ENCODE data around the gene GAREM1.
A peak's percentile ranks its signal among the peaks of the same experiment; 100 is the strongest.
"Not testable (repeated sequence)": the region's sequence is repeated elsewhere in the genome, so short reads cannot be mapped to it uniquely, and the experiment has no call there.

GAREM1 gene

GRCh38 chr18:32470714-32471633 lies at the start of gene GAREM1:
Gene GAREM1 (minus strand): TSS chr18:32470882. CDS start chr18:32470428, 454 bp downstream.
- peak; percentile 96 for DNase-seq (ENCODE audit: low spot score)

GRCh38 chr18:32511147-32511546 lies 40.5 kb upstream of the GAREM1 start:
- DNase-seq (ENCODE audit: low spot score): no peak

- DNase-seq (ENCODE audit: low spot score): no peak
These were observed 38.4 kb upstream of the GAREM1 start for GRCh38 chr18:32509111-32509510.

GRCh38 chr18:32507093-32507492 lies 36.4 kb upstream of the GAREM1 start:
- DNase-seq (ENCODE audit: low spot score): no peak

- no peak for DNase-seq (ENCODE audit: low spot score)
These were observed 31.3 kb upstream of the GAREM1 start for GRCh38 chr18:32502014-32502413.

GRCh38 chr18:32501242-32501641 lies 30.6 kb upstream of the GAREM1 start:
- DNase-seq (ENCODE audit: low spot score): not testable (repeated sequence)

- no peak for DNase-seq (ENCODE audit: low spot score)
These were observed 12.3 kb upstream of the GAREM1 start for GRCh38 chr18:32483002-32483401.

GRCh38 chr18:32482117-32482516 lies 11.4 kb upstream of the GAREM1 start:
- DNase-seq (ENCODE audit: low spot score): no peak

- no peak for DNase-seq (ENCODE audit: low spot score)
These were observed 9.9 kb upstream of the GAREM1 start for GRCh38 chr18:32480581-32480980.

GRCh38 chr18:32478807-32479206 lies 8.1 kb upstream of the GAREM1 start:
- no peak for DNase-seq (ENCODE audit: low spot score)

- DNase-seq (ENCODE audit: low spot score): no peak
These were observed 7.6 kb upstream of the GAREM1 start for GRCh38 chr18:32478317-32478716.

- no peak for DNase-seq (ENCODE audit: low spot score)
These were observed 5.4 kb upstream of the GAREM1 start for GRCh38 chr18:32476106-32476505.

- not testable (repeated sequence) for DNase-seq (ENCODE audit: low spot score)
These were observed 4.4 kb upstream of the GAREM1 start for GRCh38 chr18:32475069-32475468.

GRCh38 chr18:32473325-32473724 lies 2.6 kb upstream of the GAREM1 start:
- no peak for DNase-seq (ENCODE audit: low spot score)

GRCh38 chr18:32472841-32473240 lies 2.2 kb upstream of the GAREM1 start:
- no peak for DNase-seq (ENCODE audit: low spot score)

GRCh38 chr18:32470460-32470713 lies 295 bp downstream of the GAREM1 start:
- no peak for DNase-seq (ENCODE audit: low spot score)

GRCh38 chr18:32469691-32470459 lies 807 bp downstream of the GAREM1 start:
- DNase-seq (ENCODE audit: low spot score): peak; percentile 4

GRCh38 chr18:32469190-32469651 lies 1.5 kb downstream of the GAREM1 start:
- DNase-seq (ENCODE audit: low spot score): peak; percentile 40

GRCh38 chr18:32468147-32468845 lies 2.4 kb downstream of the GAREM1 start:
- no peak for DNase-seq (ENCODE audit: low spot score)

GRCh38 chr18:32461709-32462272 lies 8.9 kb downstream of the GAREM1 start:
- DNase-seq (ENCODE audit: low spot score): no peak

GRCh38 chr18:32460171-32460731 lies 10.4 kb downstream of the GAREM1 start:
- peak; percentile 44 for DNase-seq (ENCODE audit: low spot score)
